Ramos (cell line): ENCODE measurements around the gene EIF6.

Experiments used
- in situ Hi-C: fragments of 300-500 bp; cut with MboI; formaldehyde crosslinking; loops from one replicate; pipeline ENCODE4 v1.14.3; 2022; ENCODE audit warnings: low sequenced_read_pairs; ENCODE audit not compliant: unreplicated experiment

Gene EIF6

GRCh38 chr20:35296101-35296554, 11.6 kb upstream of the EIF6 start:
- in situ Hi-C loops = no loop called here

GRCh38 chr20:35295674-35296073, 11.1 kb upstream of the EIF6 start:
- in situ Hi-C loops = no loop called here

GRCh38 chr20:35295058-35295457, 10.5 kb upstream of the EIF6 start:
- in situ Hi-C loops = no loop called here

GRCh38 chr20:35294293-35294685, 9.7 kb upstream of the EIF6 start:
- in situ Hi-C loops = no loop called here

GRCh38 chr20:35293303-35294292, 9.0 kb upstream of the EIF6 start:
- in situ Hi-C loops = no loop called here

- in situ Hi-C loops = no loop called here
Observed at GRCh38 chr20:35292504-35293285, 8.1 kb upstream of the EIF6 start.

- in situ Hi-C loops = no loop called here
Observed at GRCh38 chr20:35291654-35292503, 7.3 kb upstream of the EIF6 start, which contains the start of gene FAM83C. FAM83C (minus strand) TSS chr20:35292425; CDS start chr20:35292304, 121 bp downstream.

- in situ Hi-C loops = no loop called here
Observed at GRCh38 chr20:35290887-35291417, 6.4 kb upstream of the EIF6 start.

- in situ Hi-C loops = no loop called here
Observed at GRCh38 chr20:35290186-35290886, 5.8 kb upstream of the EIF6 start.

GRCh38 chr20:35288325-35289060, 3.9 kb upstream of the EIF6 start:
- in situ Hi-C loops = no loop called here

GRCh38 chr20:35287509-35288324, 3.1 kb upstream of the EIF6 start:
- in situ Hi-C loops = no loop called here

GRCh38 chr20:35286899-35287508, 2.4 kb upstream of the EIF6 start:
- in situ Hi-C loops = no loop called here

GRCh38 chr20:35286077-35286898, 1.7 kb upstream of the EIF6 start:
- in situ Hi-C loops = no loop called here

GRCh38 chr20:35285806-35286076, 1.2 kb upstream of the EIF6 start:
- in situ Hi-C loops = no loop called here

GRCh38 chr20:35284992-35285805, 627 bp upstream of the EIF6 start:
- in situ Hi-C loops = no loop called here
